Measurements from ENCODE around the gene MC3R. TPM values are rescaled to one million over a fixed set of nuclear protein-coding genes. Genes with fewer than 3 reads are reported as not detected.

MC3R gene
- total RNA-seq, result not detected

GRCh38 chr20:56247954-56248782 is at the start of gene MC3R:
MC3R (plus strand) TSS chr20:56248732; CDS start chr20:56248844, 112 bp downstream.
- 0 to 28% methylated on average over 1 to 9 of the region's 9 CpGs for WGBS, 2 donors (ENCODE audit: low coverage in 1 of 2)
- Histone ChIP-seq H3K27me3 (peaks cover 44% of the 10 kb centered on the region), H3K4me3 (no peak within 1 kb of the TSS), H3K9me3 (no peaks in the 10 kb centered on the region), H3K36me3 (no peaks in the 10 kb centered on the region), H3K27ac (no peak within 1 kb of the TSS), H3K4me1 (no peaks in the 10 kb centered on the region)
- in situ Hi-C loops (cut with MboI; ENCODE audit: low pct_ligation_motif_present in 1 of 4, low pct_unique_long_range_greater_than_20kb in 1 of 4, low sequenced_read_pairs in 3 of 4) (no loop called here), intact Hi-C loops (cut with DNase I; ENCODE audit: low total_unique reads) (no loop called here)
- DNase-seq, result peak; percentile 38
- TF ChIP-seq POLR2A (IDR thresholded peaks at IDR 0.05), result no peak
- TF ChIP-seq CTCF (IDR thresholded peaks at IDR 0.05), result peak; percentile 33 to 58 (median 45)

GRCh38 chr20:56200456-56200855 is 48.1 kb upstream of the MC3R start:
- H3K4me1 ChIP-seq, result no peaks in the 10 kb centered on the region
- H3K36me3 ChIP-seq, result no peaks in the 10 kb centered on the region
- peaks cover 5 to 12% of the 10 kb centered on the region in 2 donors for H3K9me3 ChIP-seq
- 71 to 76% methylated on average over 3 of the region's 3 CpGs for WGBS, 2 donors (ENCODE audit: low coverage in 1 of 2)
- TF ChIP-seq CTCF (IDR thresholded peaks at IDR 0.05), result peak in 1 of 5 experiments; percentile 11
- TF ChIP-seq POLR2A (IDR thresholded peaks at IDR 0.05), result no peak
- H3K27ac ChIP-seq, result no peak overlapping the region
- H3K4me3 ChIP-seq, result no peak overlapping the region
- no peaks in the 10 kb centered on the region for H3K27me3 ChIP-seq
- in situ Hi-C loops (cut with MboI; ENCODE audit: low pct_ligation_motif_present in 1 of 4, low pct_unique_long_range_greater_than_20kb in 1 of 4, low sequenced_read_pairs in 3 of 4) (no loop called here), intact Hi-C loops (cut with DNase I; ENCODE audit: low total_unique reads) (no loop called here)
- DNase-seq, result no peak

GRCh38 chr20:56202493-56203077 is 45.9 kb upstream of the MC3R start:
- TF ChIP-seq CTCF (IDR thresholded peaks at IDR 0.05) (peak in 4 of 5 experiments; percentile 15 to 42 (median 32)), POLR2A (IDR thresholded peaks at IDR 0.05) (no peak)
- H3K9me3 ChIP-seq, result peaks cover 5 to 12% of the 10 kb centered on the region in 2 donors

GRCh38 chr20:56204206-56204605 is 44.3 kb upstream of the MC3R start:
- no peak overlapping the region for H3K27ac ChIP-seq
- intact Hi-C loops (cut with DNase I; ENCODE audit: low total_unique reads) (no loop called here), in situ Hi-C loops (cut with MboI; ENCODE audit: low pct_ligation_motif_present in 1 of 4, low pct_unique_long_range_greater_than_20kb in 1 of 4, low sequenced_read_pairs in 3 of 4) (no loop called here)
- no peaks in the 10 kb centered on the region for H3K4me1 ChIP-seq
- H3K9me3 ChIP-seq, result peaks cover 5 to 12% of the 10 kb centered on the region in 2 donors
- H3K4me3 ChIP-seq, result no peak overlapping the region
- TF ChIP-seq CTCF (IDR thresholded peaks at IDR 0.05) (no peak), EP300 (IDR thresholded peaks at IDR 0.05; ENCODE audit: low read depth) (no peak), POLR2AphosphoS5 (IDR thresholded peaks at IDR 0.05) (no peak), POLR2A (IDR thresholded peaks at IDR 0.05) (no peak)
- 78% methylated on average over 3 of the region's 3 CpGs; no CpG with 5 or more reads in 1 of the 2 donors for WGBS, 2 donors (ENCODE audit: low coverage in 1 of 2)
- H3K27me3 ChIP-seq, result no peaks in the 10 kb centered on the region
- H3K36me3 ChIP-seq, result no peaks in the 10 kb centered on the region
- no peak for DNase-seq

More at GRCh38 chr20:56202493-56203077, 45.9 kb upstream of the MC3R start:
- Histone ChIP-seq H3K36me3 (no peaks in the 10 kb centered on the region), H3K27ac (no peak overlapping the region), H3K27me3 (no peaks in the 10 kb centered on the region), H3K4me3 (no peak overlapping the region), H3K4me1 (no peaks in the 10 kb centered on the region)
- in situ Hi-C loops (cut with MboI; ENCODE audit: low pct_ligation_motif_present in 1 of 4, low pct_unique_long_range_greater_than_20kb in 1 of 4, low sequenced_read_pairs in 3 of 4) (no loop called here), intact Hi-C loops (cut with DNase I; ENCODE audit: low total_unique reads) (no loop called here)
- no peak for DNase-seq
- WGBS, 2 donors (ENCODE audit: low coverage in 1 of 2), result 46 to 47% methylated on average over 6 of the region's 6 CpGs
